ENCODE measurements around the gene PTPN13.
A peak's percentile ranks its signal among the peaks of the same experiment; 100 is the strongest.

PTPN13 gene

GRCh38 chr4:86831262-86832130 lies 237.4 kb downstream of the PTPN13 start (continued):
- TF ChIP-seq HIC1 (tag by site-specific recombination; IDR thresholded peaks at IDR 0.05) (no peak), ZBTB21 (tag by site-specific recombination; IDR thresholded peaks at IDR 0.05) (no peak), ZBTB48 (tag by site-specific recombination; IDR thresholded peaks at IDR 0.05) (peak; percentile 45; the same call in 1 of the 2 replicates), ZNF658 (tag by site-specific recombination; IDR thresholded peaks at IDR 0.05) (no peak), KLF7 (tag by site-specific recombination; IDR thresholded peaks at IDR 0.05; ENCODE audit: borderline replicate concordance) (0 out of 2 replicates have a peak, but pooled peaks have one; percentile 23), TRIM28 (IDR thresholded peaks at IDR 0.05; ENCODE audit: borderline replicate concordance, low read length) (peak; percentile 34; the same call in 1 of the 2 replicates), SP7 (tag by site-specific recombination; IDR thresholded peaks at IDR 0.05) (peak; percentile 39; the same call in 1 of the 2 replicates), ZNF10 (tag by site-specific recombination; IDR thresholded peaks at IDR 0.05) (peak; percentile 68; the same call in 1 of the 2 replicates), SETDB1 (IDR thresholded peaks at IDR 0.05; ENCODE audit: insufficient read length, low read length) (peak; percentile 14), ZXDB (tag by site-specific recombination; IDR thresholded peaks at IDR 0.05) (peak; percentile 35; the same call in 1 of the 2 replicates), ZNF133 (tag by site-specific recombination; IDR thresholded peaks at IDR 0.05) (no peak), ZNF335 (tag by site-specific recombination; conservative IDR thresholded peaks at IDR 0.05) (peak; percentile 31; the same call in 1 of the 2 replicates), HOXC10 (CRISPR knock-in tag; IDR thresholded peaks at IDR 0.05) (no peak), ZNF692 (tag by site-specific recombination; IDR thresholded peaks at IDR 0.05) (no peak), WT1 (tag by site-specific recombination; IDR thresholded peaks at IDR 0.05) (peak; percentile 42; the same call in 1 of the 2 replicates), ZEB2 (tag by site-specific recombination; IDR thresholded peaks at IDR 0.05) (0 out of 2 replicates have a peak, but pooled peaks have one; percentile 20), ZNF530 (tag by site-specific recombination; IDR thresholded peaks at IDR 0.05; ENCODE audit: low read depth) (no peak), ZNF248 (tag by site-specific recombination; IDR thresholded peaks at IDR 0.05) (no peak), PATZ1 (tag by site-specific recombination; IDR thresholded peaks at IDR 0.05) (peak; percentile 23; the same call in 1 of the 2 replicates), ZNF37A (tag by site-specific recombination; IDR thresholded peaks at IDR 0.05) (no peak), ZNF623 (tag by site-specific recombination; IDR thresholded peaks at IDR 0.05) (no peak), ZNF792 (tag by site-specific recombination; IDR thresholded peaks at IDR 0.05) (no peak), ZNF169 (tag by site-specific recombination; IDR thresholded peaks at IDR 0.05) (no peak)
- TF ChIP-seq, protein P1, sequence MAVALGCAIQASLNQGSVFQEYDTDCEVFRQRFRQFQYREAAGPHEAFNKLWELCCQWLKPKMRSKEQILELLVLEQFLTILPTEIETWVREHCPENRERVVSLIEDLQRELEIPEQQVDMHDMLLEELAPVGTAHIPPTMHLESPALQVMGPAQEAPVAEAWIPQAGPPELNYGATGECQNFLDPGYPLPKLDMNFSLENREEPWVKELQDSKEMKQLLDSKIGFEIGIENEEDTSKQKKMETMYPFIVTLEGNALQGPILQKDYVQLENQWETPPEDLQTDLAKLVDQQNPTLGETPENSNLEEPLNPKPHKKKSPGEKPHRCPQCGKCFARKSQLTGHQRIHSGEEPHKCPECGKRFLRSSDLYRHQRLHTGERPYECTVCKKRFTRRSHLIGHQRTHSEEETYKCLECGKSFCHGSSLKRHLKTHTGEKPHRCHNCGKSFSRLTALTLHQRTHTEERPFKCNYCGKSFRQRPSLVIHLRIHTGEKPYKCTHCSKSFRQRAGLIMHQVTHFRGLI (tag by site-specific recombination; IDR thresholded peaks at IDR 0.05), result 0 out of 2 replicates have a peak, but pooled peaks have one; percentile 20
- TF ChIP-seq, protein P2, sequence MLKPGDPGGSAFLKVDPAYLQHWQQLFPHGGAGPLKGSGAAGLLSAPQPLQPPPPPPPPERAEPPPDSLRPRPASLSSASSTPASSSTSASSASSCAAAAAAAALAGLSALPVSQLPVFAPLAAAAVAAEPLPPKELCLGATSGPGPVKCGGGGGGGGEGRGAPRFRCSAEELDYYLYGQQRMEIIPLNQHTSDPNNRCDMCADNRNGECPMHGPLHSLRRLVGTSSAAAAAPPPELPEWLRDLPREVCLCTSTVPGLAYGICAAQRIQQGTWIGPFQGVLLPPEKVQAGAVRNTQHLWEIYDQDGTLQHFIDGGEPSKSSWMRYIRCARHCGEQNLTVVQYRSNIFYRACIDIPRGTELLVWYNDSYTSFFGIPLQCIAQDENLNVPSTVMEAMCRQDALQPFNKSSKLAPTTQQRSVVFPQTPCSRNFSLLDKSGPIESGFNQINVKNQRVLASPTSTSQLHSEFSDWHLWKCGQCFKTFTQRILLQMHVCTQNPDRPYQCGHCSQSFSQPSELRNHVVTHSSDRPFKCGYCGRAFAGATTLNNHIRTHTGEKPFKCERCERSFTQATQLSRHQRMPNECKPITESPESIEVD (tag by site-specific recombination; IDR thresholded peaks at IDR 0.05), result no peak
